Transverse colon (tissue), 4 donors: ENCODE results near the gene MYMK. TPM values are rescaled to one million over a fixed set of nuclear protein-coding genes. Genes with fewer than 3 reads are reported as not detected.

Experiments
- DNase-seq: peaks from one replicate; pipeline ENCODE4 v3.0.0-alpha.2; 2019
- H3K27ac ChIP-seq, 4 donors: fragments of 200-600 bp; sonication (generic); 2 replicates each; pipeline ENCODE4 v1.5.1; 2016 to 2018; ENCODE audit warnings: inconsistent platforms in 4 of 4
- H3K27me3 ChIP-seq: fragments of 200-600 bp; sonication (generic); 2 replicates; pipeline ENCODE4 v1.5.1; 2017; ENCODE audit warnings: inconsistent platforms
- H3K36me3 ChIP-seq, 4 donors: fragments of 200-600 bp; sonication (generic); 2 replicates each; pipeline ENCODE4 v1.5.1; 2017 to 2019; ENCODE audit warnings: inconsistent platforms in 4 of 4
- H3K4me1 ChIP-seq, 4 donors: fragments of 200-600 bp; sonication (generic); 2 replicates each; pipeline ENCODE4 v1.5.1; 2017 to 2020; ENCODE audit warnings: inconsistent platforms in 4 of 4
- H3K4me3 ChIP-seq, 4 donors: fragments of 200-600 bp; sonication (generic); 1 replicate in 1 of 4; 2 replicates in 3 of 4; pipeline versions ENCODE4 v1.5.1 to v1.6.1; 2017 to 2019; ENCODE audit warnings: inconsistent platforms in 4 of 4
- H3K9me3 ChIP-seq, 2 donors: fragments of 200-600 bp; sonication (generic); 2 replicates each; pipeline ENCODE4 v1.5.1; 2017 to 2019; ENCODE audit warnings: inconsistent platforms in 2 of 2
- CTCF ChIP-seq, 5 experiments: fragments of 200-600 bp in 3 of 5; fragments of 450-650 bp in 2 of 5; sonication (generic) in 3 of 5; IDR thresholded peaks; 1 replicate in 2 of 5; 2 replicates in 3 of 5; pipeline ENCODE4 v1.5.1; 2016 to 2017; ENCODE audit warnings: antibody characterized with exemption in 5 of 5, inconsistent platforms in 3 of 5, mild to moderate bottlenecking in 2 of 5, moderate library complexity in 1 of 5
- EP300 ChIP-seq: sonication (generic); formaldehyde crosslinking; IDR thresholded peaks from one replicate; pipeline ENCODE4 v1.6.1; 2017; ENCODE audit warnings: antibody characterized with exemption, low read depth
- POLR2A ChIP-seq: fragments of 450-650 bp; IDR thresholded peaks from one replicate; pipeline ENCODE4 v1.6.1; 2016; ENCODE audit warnings: antibody characterized with exemption, mild to moderate bottlenecking, moderate library complexity
- POLR2AphosphoS5 ChIP-seq, 3 donors: sonication (generic); formaldehyde crosslinking; IDR thresholded peaks; one replicate each; pipeline ENCODE4 v1.6.1; 2016; ENCODE audit warnings: antibody characterized with exemption in 3 of 3
- WGBS, 2 donors: methylation state at CpG; one replicate each; pipeline ENCODE4 v1.1.5; 2018; ENCODE audit warnings: low coverage in 1 of 2; 5-methylcytosine and 5-hydroxymethylcytosine counted together
- in situ Hi-C, 4 donors: fragments of 200-750 bp; cut with MboI; loops; one replicate each; pipeline versions ENCODE4 v1.15.0 to v1.15.1; 2017; ENCODE audit warnings: low sequenced_read_pairs in 3 of 4, low pct_ligation_motif_present in 1 of 4, low pct_unique_long_range_greater_than_20kb in 1 of 4
- intact Hi-C: fragments of 100-400 bp; cut with DNase I; formaldehyde crosslinking; loops from one replicate; pipeline ENCODE4 v1.15.1; 2023; ENCODE audit warnings: low total_unique reads
- total RNA-seq, 4 donors: library from RNA; depleted of rRNA; stranded (reverse); fragments of >200 nt; gene quantifications; one replicate each; pipeline ENCODE4 v1.1.0, GENCODE V29; 2016

The MYMK gene
- total RNA-seq, 4 donors from 2014 or later, result not detected

DNA sequence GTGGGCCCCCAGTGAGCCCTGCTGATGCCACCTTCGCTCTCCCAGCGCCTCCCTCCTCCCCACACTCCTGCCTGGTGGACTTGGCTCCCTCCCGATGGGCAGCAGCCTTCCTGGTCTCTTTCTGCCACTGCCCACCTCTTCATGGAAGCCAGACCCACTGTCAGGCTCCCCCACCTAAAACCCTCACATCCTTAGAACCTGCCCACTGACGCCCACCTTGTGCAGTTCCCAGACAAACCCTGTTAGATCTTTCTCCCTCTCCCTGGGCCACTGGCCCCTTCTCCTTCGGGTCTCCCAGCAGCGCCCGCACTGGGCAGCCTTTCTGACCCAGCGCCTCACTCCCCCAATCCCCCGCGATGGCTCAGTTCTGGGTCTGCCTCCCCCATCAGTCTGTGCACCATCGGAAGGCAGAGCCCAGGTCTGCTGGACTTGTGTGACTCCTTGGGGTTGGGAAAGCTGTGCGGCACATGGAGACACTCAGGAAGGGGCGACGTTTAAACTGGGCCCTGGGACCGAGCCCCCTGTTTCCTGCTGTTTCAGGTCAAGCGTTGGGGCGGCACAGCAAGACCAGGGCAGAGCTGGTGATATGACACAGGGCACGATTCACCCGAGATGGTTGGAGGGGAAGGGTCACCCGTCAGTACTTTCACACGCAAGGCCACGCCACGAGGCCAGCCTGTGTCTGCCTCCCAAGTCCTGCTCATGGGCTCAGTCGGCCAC is 17.4 kb downstream of the MYMK start:
- intact Hi-C loops (no loop called here), in situ Hi-C loops (no loop called here)
- peaks cover 7% of the 10 kb centered on the region for H3K27me3 ChIP-seq
- H3K4me3 ChIP-seq, result no peak overlapping the region
- no peak for DNase-seq
- 89% methylated on average over 24 of the region's 24 CpGs; no CpG with 5 or more reads in 1 of the 2 donors for WGBS, 2 donors
- H3K4me1 ChIP-seq, result peaks cover 12 to 16% (median 13%) of the 10 kb centered on the region in 4 donors
- no peak overlapping the region for H3K27ac ChIP-seq
- TF ChIP-seq POLR2AphosphoS5 (IDR thresholded peaks at IDR 0.05) (no peak), CTCF (IDR thresholded peaks at IDR 0.05) (no peak), POLR2A (no peak), EP300 (no peak)
- H3K36me3 ChIP-seq, result no peaks in the 10 kb centered on the region
- H3K9me3 ChIP-seq, result peaks cover 2 to 3% of the 10 kb centered on the region in 2 donors

GRCh38 chr9:133506653-133507038 is 18.1 kb downstream of the MYMK start:
- Histone ChIP-seq H3K27me3 (peaks cover 7% of the 10 kb centered on the region), H3K4me1 (peaks cover 12 to 16% (median 13%) of the 10 kb centered on the region in 4 donors), H3K27ac (peak overlapping the region in 1 of 4 donors; percentile 29), H3K4me3 (no peak overlapping the region), H3K9me3 (peaks cover 9 to 11% of the 10 kb centered on the region in 2 donors), H3K36me3 (no peaks in the 10 kb centered on the region)
- DNase-seq, result no peak
- intact Hi-C loops, result no loop called here
- in situ Hi-C loops, result no loop called here
- 51% methylated on average over 18 of the region's 18 CpGs; no CpG with 5 or more reads in 1 of the 2 donors for WGBS, 2 donors
- TF ChIP-seq EP300 (no peak), POLR2AphosphoS5 (IDR thresholded peaks at IDR 0.05) (peak in 1 of 3 donors; percentile 7)

- in situ Hi-C loops (no loop called here), intact Hi-C loops (no loop called here)
- Histone ChIP-seq H3K27ac (peak overlapping the region in 3 of 4 donors; percentile 29 to 51 (median 34)), H3K36me3 (no peaks in the 10 kb centered on the region), H3K9me3 (peaks cover 12 to 14% of the 10 kb centered on the region in 2 donors), H3K4me1 (peaks cover 12 to 16% (median 13%) of the 10 kb centered on the region in 4 donors), H3K27me3 (peaks cover 7% of the 10 kb centered on the region), H3K4me3 (no peak overlapping the region)
- 79% methylated on average over 15 of the region's 23 CpGs; no CpG with 5 or more reads in 1 of the 2 donors for WGBS, 2 donors
- DNase-seq, result no peak
- no peak for TF ChIP-seq POLR2AphosphoS5 (IDR thresholded peaks at IDR 0.05)
- no peak for TF ChIP-seq CTCF (IDR thresholded peaks at IDR 0.05)
- TF ChIP-seq POLR2A, result no peak
- TF ChIP-seq EP300, result no peak
Measured at GRCh38 chr9:133505901-133506652, 18.7 kb downstream of the MYMK start.

- intact Hi-C loops (no loop called here), in situ Hi-C loops (no loop called here)
- TF ChIP-seq POLR2A (no peak), CTCF (IDR thresholded peaks at IDR 0.05) (no peak), EP300 (no peak), POLR2AphosphoS5 (IDR thresholded peaks at IDR 0.05) (no peak)
- DNase-seq, result no peak
- Histone ChIP-seq H3K4me3 (no peak overlapping the region), H3K27me3 (peaks cover 7% of the 10 kb centered on the region), H3K27ac (peak overlapping the region in 2 of 4 donors; percentile 29 to 34), H3K9me3 (peaks cover 12 to 14% of the 10 kb centered on the region in 2 donors), H3K36me3 (no peaks in the 10 kb centered on the region), H3K4me1 (peaks cover 12 to 16% (median 13%) of the 10 kb centered on the region in 4 donors)
- 86% methylated on average over 13 of the region's 13 CpGs; no CpG with 5 or more reads in 1 of the 2 donors for WGBS, 2 donors
Measured at GRCh38 chr9:133505186-133505830, 19.5 kb downstream of the MYMK start.
